Gastrocnemius medialis (tissue), 4 donors: ENCODE measurements around the gene ARSI. TPM values are rescaled to one million over a fixed set of nuclear protein-coding genes. Genes with fewer than 3 reads are reported as not detected.

Experiments
- ATAC-seq, 2 donors: fragments of 150-250 bp; one replicate each; pipeline ENCODE4 v1.9.1; 2016
- DNase-seq, 2 donors: peaks; one replicate each; pipeline ENCODE4 v3.0.0-alpha.2; 2019
- H3K27ac ChIP-seq, 4 donors: fragments of 200-600 bp; sonication (generic); 1 replicate in 1 of 4; 2 replicates in 3 of 4; pipeline ENCODE4 v1.5.1; 2016 to 2018; ENCODE audit warnings: mild to moderate bottlenecking in 2 of 4, moderate library complexity in 1 of 4
- H3K27me3 ChIP-seq, 3 donors: fragments of 200-600 bp; sonication (generic) in 2 of 3; 1 replicate in 1 of 3; 2 replicates in 2 of 3; pipeline versions ENCODE4 v1.5.1 to v1.6.0; 2016 to 2019; ENCODE audit warnings: mild to moderate bottlenecking in 1 of 3, moderate library complexity in 1 of 3
- H3K36me3 ChIP-seq, 2 donors: fragments of 200-600 bp; sonication (generic) in 1 of 2; one replicate each; pipeline ENCODE4 v1.5.1; 2017 to 2018
- H3K4me1 ChIP-seq, 2 donors: fragments of 200-600 bp; sonication (generic) in 1 of 2; one replicate each; pipeline ENCODE4 v1.5.1; 2016 to 2017; ENCODE audit warnings: mild to moderate bottlenecking in 2 of 2
- H3K4me3 ChIP-seq, 4 donors: fragments of 200-600 bp; sonication (generic) in 3 of 4; 1 replicate in 1 of 4; 2 replicates in 3 of 4; pipeline ENCODE4 v1.5.1; 2016 to 2019; ENCODE audit warnings: mild to moderate bottlenecking in 2 of 4
- H3K9me3 ChIP-seq, 3 donors: fragments of 200-600 bp; sonication (generic) in 2 of 3; 1 replicate in 1 of 3; 2 replicates in 2 of 3; pipeline ENCODE4 v1.5.1; 2016 to 2019
- POLR2A ChIP-seq, 2 donors: fragments of 450-650 bp; IDR thresholded peaks; one replicate each; pipeline ENCODE4 v1.6.1; 2017; ENCODE audit warnings: antibody characterized with exemption in 2 of 2, mild to moderate bottlenecking in 2 of 2, moderate library complexity in 2 of 2
- in situ Hi-C, 4 donors: fragments of 200-750 bp; cut with MboI; loops; one replicate each; pipeline versions ENCODE4 v1.15.0 to v1.8.0; 2017; ENCODE audit warnings: low sequenced_read_pairs in 4 of 4
- intact Hi-C: fragments of 100-400 bp; cut with DNase I; formaldehyde crosslinking; loops from one replicate; pipeline ENCODE4 v1.15.1; 2023; ENCODE audit warnings: low total_unique reads
- total RNA-seq, 4 donors: library from RNA; depleted of rRNA; stranded (reverse); fragments of >200 nt; gene quantifications; one replicate each; pipeline versions ENCODE4 v1.1.0 to v1.2.3, GENCODE V29; 2016
- TF ChIP-seq, protein P1 (sequence below), 5 experiments: fragments of 450-650 bp in 3 of 5; fragments of 200-600 bp in 2 of 5; sonication (generic) in 2 of 5; IDR thresholded peaks in 4 of 5; conservative IDR thresholded peaks in 1 of 5; 1 replicate in 4 of 5; 2 replicates in 1 of 5; pipeline ENCODE4 v1.5.1; 2016 to 2019; ENCODE audit warnings: antibody characterized with exemption in 5 of 5, mild to moderate bottlenecking in 3 of 5, moderate library complexity in 3 of 5

Gene ARSI
- total RNA-seq, 4 donors from 2014 or later = not detected

GRCh38 chr5:150299571-150300327 is 3.0 kb downstream of the ARSI start:
- H3K4me3 ChIP-seq = no peak overlapping the region
- no peak for DNase-seq
- no peak overlapping the region for H3K27ac ChIP-seq
- intact Hi-C loops (no loop called here), in situ Hi-C loops (no loop called here)
- TF ChIP-seq, protein P1, sequence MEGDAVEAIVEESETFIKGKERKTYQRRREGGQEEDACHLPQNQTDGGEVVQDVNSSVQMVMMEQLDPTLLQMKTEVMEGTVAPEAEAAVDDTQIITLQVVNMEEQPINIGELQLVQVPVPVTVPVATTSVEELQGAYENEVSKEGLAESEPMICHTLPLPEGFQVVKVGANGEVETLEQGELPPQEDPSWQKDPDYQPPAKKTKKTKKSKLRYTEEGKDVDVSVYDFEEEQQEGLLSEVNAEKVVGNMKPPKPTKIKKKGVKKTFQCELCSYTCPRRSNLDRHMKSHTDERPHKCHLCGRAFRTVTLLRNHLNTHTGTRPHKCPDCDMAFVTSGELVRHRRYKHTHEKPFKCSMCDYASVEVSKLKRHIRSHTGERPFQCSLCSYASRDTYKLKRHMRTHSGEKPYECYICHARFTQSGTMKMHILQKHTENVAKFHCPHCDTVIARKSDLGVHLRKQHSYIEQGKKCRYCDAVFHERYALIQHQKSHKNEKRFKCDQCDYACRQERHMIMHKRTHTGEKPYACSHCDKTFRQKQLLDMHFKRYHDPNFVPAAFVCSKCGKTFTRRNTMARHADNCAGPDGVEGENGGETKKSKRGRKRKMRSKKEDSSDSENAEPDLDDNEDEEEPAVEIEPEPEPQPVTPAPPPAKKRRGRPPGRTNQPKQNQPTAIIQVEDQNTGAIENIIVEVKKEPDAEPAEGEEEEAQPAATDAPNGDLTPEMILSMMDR (IDR thresholded peaks at IDR 0.05 in 4 of 5, conservative IDR thresholded peaks at IDR 0.05 in 1 of 5) = no peak
- TF ChIP-seq POLR2A (IDR thresholded peaks at IDR 0.05) = no peak
- no peaks in the 10 kb centered on the region for H3K27me3 ChIP-seq
- no peaks in the 10 kb centered on the region for H3K36me3 ChIP-seq
- peaks cover 0 to 5% of the 10 kb centered on the region in 2 donors for H3K4me1 ChIP-seq
- H3K9me3 ChIP-seq = no peaks in the 10 kb centered on the region
- ATAC-seq = no peak

DNA sequence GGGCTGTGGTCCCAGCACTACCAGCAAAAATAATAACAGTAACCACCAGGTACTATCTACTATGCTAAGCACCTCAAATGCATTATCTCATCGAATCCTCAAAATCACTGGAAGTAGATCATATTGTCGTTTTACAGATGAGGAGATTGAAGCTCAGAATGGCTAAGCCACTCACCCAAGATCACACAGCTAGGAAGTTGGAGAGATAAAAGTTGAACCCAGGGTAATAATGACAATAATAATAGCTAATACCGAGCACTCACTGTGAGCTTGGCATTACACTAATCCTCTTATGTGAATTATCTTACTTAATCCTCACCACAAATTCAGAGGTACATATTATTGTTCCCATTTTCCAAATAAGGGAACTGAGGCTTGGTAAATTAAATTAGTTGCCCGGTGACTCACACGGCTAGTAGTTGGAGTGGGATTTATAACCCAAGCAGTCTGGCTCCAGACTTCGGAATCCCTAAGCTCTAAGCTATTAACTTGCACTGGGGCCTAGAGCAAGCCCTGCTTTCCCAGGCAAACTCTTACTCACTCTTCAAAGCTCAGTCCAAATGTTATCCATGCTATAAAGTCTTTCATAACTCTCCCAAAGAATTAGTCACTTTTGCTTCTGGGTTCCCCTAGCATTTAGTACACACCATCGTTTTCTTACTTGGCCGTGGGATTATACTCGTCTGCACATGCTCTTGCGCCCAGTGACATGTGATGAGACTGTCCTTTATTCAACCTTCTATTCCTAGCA is 3.8 kb downstream of the ARSI start:
- ATAC-seq (peak; percentile 28 to 37), DNase-seq (no peak)
- Histone ChIP-seq H3K27me3 (no peaks in the 10 kb centered on the region), H3K27ac (no peak overlapping the region), H3K36me3 (no peaks in the 10 kb centered on the region), H3K4me3 (no peak overlapping the region), H3K9me3 (no peaks in the 10 kb centered on the region), H3K4me1 (peaks cover 0 to 5% of the 10 kb centered on the region in 2 donors)
- intact Hi-C loops = no loop called here
- TF ChIP-seq POLR2A (IDR thresholded peaks at IDR 0.05) = no peak
- TF ChIP-seq, protein P1 (IDR thresholded peaks at IDR 0.05 in 4 of 5, conservative IDR thresholded peaks at IDR 0.05 in 1 of 5) = no peak
- in situ Hi-C loops = no loop called here

GRCh38 chr5:150297934-150298595 is 4.6 kb downstream of the ARSI start:
- in situ Hi-C loops = no loop called here
- no peak for ATAC-seq

GRCh38 chr5:150297236-150297890 is 5.3 kb downstream of the ARSI start:
- Histone ChIP-seq H3K4me1 (no peaks in the 10 kb centered on the region), H3K9me3 (no peaks in the 10 kb centered on the region), H3K36me3 (no peaks in the 10 kb centered on the region), H3K27me3 (no peaks in the 10 kb centered on the region), H3K27ac (no peak overlapping the region), H3K4me3 (no peak overlapping the region)
- no peak for TF ChIP-seq POLR2A (IDR thresholded peaks at IDR 0.05)
- TF ChIP-seq, protein P1 (IDR thresholded peaks at IDR 0.05 in 4 of 5, conservative IDR thresholded peaks at IDR 0.05 in 1 of 5) = no peak
- intact Hi-C loops = no loop called here
- ATAC-seq = no peak
- in situ Hi-C loops = no loop called here
- no peak for DNase-seq

More at GRCh38 chr5:150297934-150298595, 4.6 kb downstream of the ARSI start:
- intact Hi-C loops = no loop called here
- Histone ChIP-seq H3K27me3 (no peaks in the 10 kb centered on the region), H3K4me3 (no peak overlapping the region), H3K4me1 (peaks cover 0 to 5% of the 10 kb centered on the region in 2 donors), H3K36me3 (no peaks in the 10 kb centered on the region), H3K9me3 (no peaks in the 10 kb centered on the region), H3K27ac (no peak overlapping the region)
- TF ChIP-seq, protein P1 (IDR thresholded peaks at IDR 0.05 in 4 of 5, conservative IDR thresholded peaks at IDR 0.05 in 1 of 5) = no peak
- no peak for TF ChIP-seq POLR2A (IDR thresholded peaks at IDR 0.05)
- no peak for DNase-seq
